Measurements from ENCODE around the gene SELPLG.

DNA sequence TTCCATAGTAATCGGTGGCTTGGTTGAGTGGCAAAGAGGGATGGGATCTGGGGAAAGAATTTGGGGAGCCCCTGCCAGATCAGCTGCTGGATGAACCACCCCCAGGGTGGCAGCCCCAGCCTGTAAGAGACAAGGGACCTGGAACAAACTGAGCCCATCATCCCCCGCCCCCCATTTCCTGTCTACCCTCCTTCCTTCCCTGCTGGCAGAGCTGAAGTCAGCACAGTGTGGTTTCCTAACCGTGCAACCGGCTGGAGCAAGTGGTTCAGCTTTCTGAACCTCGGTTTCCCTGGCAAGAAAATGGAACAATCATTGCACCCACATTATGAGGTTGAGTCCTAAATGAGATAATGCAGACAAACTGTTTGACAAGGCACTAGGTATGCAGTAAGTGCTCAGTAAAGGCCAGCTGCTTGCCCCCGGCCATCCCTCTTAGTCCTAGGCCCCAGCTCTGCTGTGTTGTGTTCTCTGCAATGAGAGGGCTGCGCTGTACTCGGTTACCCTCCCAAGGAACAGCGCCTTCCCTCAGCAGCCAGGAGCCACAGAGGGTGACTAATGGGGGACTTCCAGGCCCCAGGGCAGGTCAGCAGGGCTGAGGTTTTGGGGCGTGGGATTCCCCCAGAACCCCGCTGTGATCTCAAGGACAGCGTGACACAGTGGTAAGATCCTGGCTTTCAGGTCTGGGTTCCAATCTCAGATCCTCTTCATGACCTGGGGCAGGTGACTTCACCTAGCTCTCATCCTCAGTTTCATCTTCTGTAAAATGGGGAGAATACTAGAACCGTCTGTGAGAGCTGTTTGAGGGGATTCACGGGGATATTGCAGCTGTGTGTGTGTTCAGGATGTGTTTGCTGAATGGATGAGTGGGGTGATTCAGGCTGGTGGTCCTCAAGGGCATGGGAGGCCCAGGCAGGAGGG lies 16.5 kb downstream of the SELPLG start:
- TF ChIP-seq, protein P1, sequence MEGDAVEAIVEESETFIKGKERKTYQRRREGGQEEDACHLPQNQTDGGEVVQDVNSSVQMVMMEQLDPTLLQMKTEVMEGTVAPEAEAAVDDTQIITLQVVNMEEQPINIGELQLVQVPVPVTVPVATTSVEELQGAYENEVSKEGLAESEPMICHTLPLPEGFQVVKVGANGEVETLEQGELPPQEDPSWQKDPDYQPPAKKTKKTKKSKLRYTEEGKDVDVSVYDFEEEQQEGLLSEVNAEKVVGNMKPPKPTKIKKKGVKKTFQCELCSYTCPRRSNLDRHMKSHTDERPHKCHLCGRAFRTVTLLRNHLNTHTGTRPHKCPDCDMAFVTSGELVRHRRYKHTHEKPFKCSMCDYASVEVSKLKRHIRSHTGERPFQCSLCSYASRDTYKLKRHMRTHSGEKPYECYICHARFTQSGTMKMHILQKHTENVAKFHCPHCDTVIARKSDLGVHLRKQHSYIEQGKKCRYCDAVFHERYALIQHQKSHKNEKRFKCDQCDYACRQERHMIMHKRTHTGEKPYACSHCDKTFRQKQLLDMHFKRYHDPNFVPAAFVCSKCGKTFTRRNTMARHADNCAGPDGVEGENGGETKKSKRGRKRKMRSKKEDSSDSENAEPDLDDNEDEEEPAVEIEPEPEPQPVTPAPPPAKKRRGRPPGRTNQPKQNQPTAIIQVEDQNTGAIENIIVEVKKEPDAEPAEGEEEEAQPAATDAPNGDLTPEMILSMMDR (conservative IDR thresholded peaks at IDR 0.05; ENCODE audit: low read depth, low read length) = no peak
- TF ChIP-seq POLR2A (IDR thresholded peaks at IDR 0.05; ENCODE audit: low read depth, low read length) = no peak
- no peak for TF ChIP-seq RAD21 (IDR thresholded peaks at IDR 0.05; ENCODE audit: low read length)
- TF ChIP-seq MAZ (IDR thresholded peaks at IDR 0.05; ENCODE audit: borderline replicate concordance, low read depth, low read length) = no peak
- no peak for TF ChIP-seq MAFK (IDR thresholded peaks at IDR 0.05; ENCODE audit: low read depth, low read length)
- no peak for TF ChIP-seq MXI1 (IDR thresholded peaks at IDR 0.05; ENCODE audit: borderline replicate concordance, low read depth, low read length)
- TF ChIP-seq RFX5 (IDR thresholded peaks at IDR 0.05; ENCODE audit: low read depth, low read length) = no peak
- no peak for TF ChIP-seq RCOR1 (IDR thresholded peaks at IDR 0.05; ENCODE audit: insufficient replicate concordance, low read length)
- TF ChIP-seq CEBPB (IDR thresholded peaks at IDR 0.05; ENCODE audit: low read depth, low read length) = no peak

All from IMR-90 (cell line).